ENCODE results near the gene ARHGEF10L.

The ARHGEF10L gene

GRCh38 chr1:17612831-17613230, 73.3 kb downstream of the ARHGEF10L start:
- Histone ChIP-seq H3K27me3 (peaks cover 33% of the 10 kb centered on the region), H3K36me3 (no peaks in the 10 kb centered on the region), H3K9me3 (no peaks in the 10 kb centered on the region), H3K27ac (no peak overlapping the region), H3K4me3 (ENCODE audit: low read depth in 1 of 2, low read length in 1 of 2) (no peak overlapping the region), H3K4me1 (ENCODE audit: control insufficient read depth in 1 of 2, insufficient read depth in 1 of 2, low read depth in 1 of 2, low read length in 1 of 2) (no peaks in the 10 kb centered on the region)
- no peak for TF ChIP-seq CTCF (IDR thresholded peaks at IDR 0.05)

- Histone ChIP-seq H3K27me3 (peaks cover 48% of the 10 kb centered on the region), H3K27ac (no peak overlapping the region), H3K4me1 (ENCODE audit: control insufficient read depth in 1 of 2, insufficient read depth in 1 of 2, low read depth in 1 of 2, low read length in 1 of 2) (no peaks in the 10 kb centered on the region), H3K4me3 (ENCODE audit: low read depth in 1 of 2, low read length in 1 of 2) (no peak overlapping the region), H3K9me3 (no peaks in the 10 kb centered on the region), H3K36me3 (no peaks in the 10 kb centered on the region)
- no peak for TF ChIP-seq CTCF (IDR thresholded peaks at IDR 0.05)
Observed at GRCh38 chr1:17614586-17614985, 75.1 kb downstream of the ARHGEF10L start.

- H3K4me3 ChIP-seq (ENCODE audit: low read depth in 1 of 2, low read length in 1 of 2), result no peak overlapping the region
- H3K27me3 ChIP-seq, result peaks cover 49% of the 10 kb centered on the region
- no peaks in the 10 kb centered on the region for H3K36me3 ChIP-seq
- TF ChIP-seq CTCF (IDR thresholded peaks at IDR 0.05), result no peak
- no peaks in the 10 kb centered on the region for H3K4me1 ChIP-seq (ENCODE audit: control insufficient read depth in 1 of 2, insufficient read depth in 1 of 2, low read depth in 1 of 2, low read length in 1 of 2)
- H3K9me3 ChIP-seq, result no peaks in the 10 kb centered on the region
- H3K27ac ChIP-seq, result no peak overlapping the region
Observed at GRCh38 chr1:17615157-17615556, 75.7 kb downstream of the ARHGEF10L start.

- Histone ChIP-seq H3K4me1 (ENCODE audit: control insufficient read depth in 1 of 2, insufficient read depth in 1 of 2, low read depth in 1 of 2, low read length in 1 of 2) (no peaks in the 10 kb centered on the region), H3K9me3 (no peaks in the 10 kb centered on the region), H3K27ac (no peak overlapping the region), H3K27me3 (peaks cover 57% of the 10 kb centered on the region), H3K36me3 (no peaks in the 10 kb centered on the region), H3K4me3 (ENCODE audit: low read depth in 1 of 2, low read length in 1 of 2) (no peak overlapping the region)
- TF ChIP-seq CTCF (IDR thresholded peaks at IDR 0.05), result no peak
Observed at GRCh38 chr1:17615959-17616358, 76.5 kb downstream of the ARHGEF10L start.

- Histone ChIP-seq H3K36me3 (no peaks in the 10 kb centered on the region), H3K27me3 (peaks cover 52% of the 10 kb centered on the region), H3K4me3 (ENCODE audit: low read depth in 1 of 2, low read length in 1 of 2) (no peak overlapping the region), H3K9me3 (no peaks in the 10 kb centered on the region), H3K27ac (no peak overlapping the region), H3K4me1 (ENCODE audit: control insufficient read depth in 1 of 2, insufficient read depth in 1 of 2, low read depth in 1 of 2, low read length in 1 of 2) (no peaks in the 10 kb centered on the region)
- TF ChIP-seq CTCF (IDR thresholded peaks at IDR 0.05), result no peak
Observed at GRCh38 chr1:17616731-17617279, 77.3 kb downstream of the ARHGEF10L start.
